HCT116 (cell line): ENCODE results near the gene NEURL1. TPM values are rescaled to one million over a fixed set of nuclear protein-coding genes. Genes with fewer than 3 reads are reported as not detected.

Source experiments
- ATAC-seq: fragments of 200-7000 bp; cut with Tn5 transposase; 2 replicates; pipeline ENCODE4 v1.9.1; 2020; ENCODE audit warnings: mild to moderate bottlenecking, moderate library complexity
- BruUV-seq: library from RNA; stranded (reverse); fragments of 400-500 nt; replicated peaks from 2 replicates; lab custom pipeline; 2021; lab: Mats Ljungman, UMichigan
- CTCF ChIA-PET: fragments of 300-600 bp; sonication (Branson Sonifier 250); formaldehyde crosslinking; loops from one replicate; lab custom pipeline; 2021; ENCODE audit warnings: antibody characterized with exemption; lab: Charles Lee
- POLR2A ChIA-PET: fragments of 300-600, 350-600 bp; sonication (Branson Sonifier 250); formaldehyde crosslinking; loops from one replicate; lab custom pipeline; 2021; ENCODE audit warnings: antibody characterized with exemption; lab: Charles Lee
- RAD21 ChIA-PET, 2 experiments: fragments of 300-600 bp; sonication (Branson Sonifier 250); formaldehyde crosslinking; loops; one replicate each; lab custom pipeline; 2023; ENCODE audit warnings: low total read pairs in 2 of 2; ENCODE audit not compliant: uncharacterized antibody in 2 of 2, unreplicated experiment in 2 of 2, low non-redundant PET in 1 of 2; lab: Charles Lee
- DNase-seq: peaks from one replicate; pipeline ENCODE4 v3.0.0-alpha.2; 2010; ENCODE audit warnings: low read depth, low spot score
- H2AFZ ChIP-seq: fragments of 200-600 bp; shearing (Covaris generic), sonication (generic); 2 replicates; pipeline ENCODE4 v1.6.1; 2017; ENCODE audit warnings: low read depth, mixed run types, mixed read lengths, antibody characterized with exemption, low read length; ENCODE audit not compliant: poor library complexity, severe bottlenecking
- H3K27ac ChIP-seq: 2 replicates; pipeline ENCODE4 v1.5.1; 2012; ENCODE audit warnings: low read depth, low read length
- H3K27me3 ChIP-seq: fragments of 200-600 bp; sonication (generic); 2 replicates; pipeline ENCODE4 v1.6.1; 2016; ENCODE audit warnings: mixed run types, low read length, mixed read lengths; ENCODE audit not compliant: insufficient read depth
- H3K36me3 ChIP-seq, 2 experiments: fragments of 200-500 bp in 1 of 2; fragments of 200-600 bp in 1 of 2; sonication (Bioruptor generic) in 1 of 2; sonication (generic) in 1 of 2; 2 replicates each; pipeline versions ENCODE4 v1.5.1 to v1.6.1; 2014 to 2016; ENCODE audit warnings: low read length in 2 of 2, inconsistent platforms in 1 of 2, mixed read lengths in 1 of 2, mixed run types in 1 of 2; ENCODE audit not compliant: insufficient read depth in 2 of 2, control insufficient read depth in 1 of 2
- H3K4me1 ChIP-seq, 2 experiments: fragments of 200-600 bp in 1 of 2; sonication (generic) in 1 of 2; 2 replicates each; pipeline versions ENCODE4 v1.5.1 to v1.6.1; 2012 to 2017; ENCODE audit warnings: low read length in 2 of 2, inconsistent platforms in 1 of 2, mild to moderate bottlenecking in 1 of 2, mixed read lengths in 1 of 2, mixed run types in 1 of 2, moderate library complexity in 1 of 2; ENCODE audit not compliant: insufficient read depth in 2 of 2, control insufficient read depth in 1 of 2
- H3K4me2 ChIP-seq: fragments of 200-600 bp; sonication (generic); 2 replicates; pipeline ENCODE4 v1.6.1; 2017; ENCODE audit warnings: mixed run types, low read length, mixed read lengths
- H3K4me3 ChIP-seq, 2 experiments: fragments of 200-600 bp in 1 of 2; sonication (generic) in 1 of 2; replicated peaks in 1 of 2; 2 replicates each; pipeline ENCODE4 v1.5.1; 2011 to 2016; ENCODE audit warnings: low read length in 2 of 2, control low read depth in 1 of 2, low read depth in 1 of 2, mild to moderate bottlenecking in 1 of 2, mixed read lengths in 1 of 2, mixed run types in 1 of 2
- H3K79me2 ChIP-seq: fragments of 200-600 bp; sonication (generic); 2 replicates; pipeline ENCODE4 v1.6.1; 2017; ENCODE audit warnings: mild to moderate bottlenecking, mixed run types, low read length, moderate library complexity, mixed read lengths; ENCODE audit not compliant: insufficient read depth
- H3K9ac ChIP-seq: fragments of 200-600 bp; sonication (generic); 2 replicates; pipeline ENCODE4 v1.6.1; 2016; ENCODE audit warnings: low read length, mixed read lengths
- H3K9me2 ChIP-seq: fragments of 200-600 bp; sonication (generic), shearing (Covaris generic); 2 replicates; pipeline ENCODE4 v1.6.1; 2017; ENCODE audit warnings: mixed run types, mild to moderate bottlenecking, moderate library complexity; ENCODE audit not compliant: insufficient read depth
- H3K9me3 ChIP-seq, 2 experiments: fragments of 200-500 bp in 1 of 2; fragments of 200-600 bp in 1 of 2; sonication (Bioruptor generic) in 1 of 2; sonication (generic) in 1 of 2; 2 replicates each; pipeline ENCODE4 v1.6.1; 2014 to 2017; ENCODE audit warnings: low read length in 2 of 2, mixed read lengths in 2 of 2, inconsistent platforms in 1 of 2, low read depth in 1 of 2, mild to moderate bottlenecking in 1 of 2, mixed run types in 1 of 2, moderate library complexity in 1 of 2; ENCODE audit not compliant: control insufficient read depth in 1 of 2, insufficient read depth in 1 of 2
- H4K20me1 ChIP-seq: fragments of 200-600 bp; sonication (generic), shearing (Covaris generic); 2 replicates; pipeline ENCODE4 v1.6.1; 2017; ENCODE audit warnings: mixed run types, mild to moderate bottlenecking, moderate library complexity; ENCODE audit not compliant: insufficient read depth
- ATF3 ChIP-seq: IDR thresholded peaks from 2 replicates; pipeline ENCODE4 v1.6.1; 2012
- CBX3 ChIP-seq: IDR thresholded peaks from 2 replicates; pipeline ENCODE4 v1.6.1; 2012; ENCODE audit warnings: low read depth
- CEBPB ChIP-seq: IDR thresholded peaks from 2 replicates; pipeline ENCODE4 v1.6.1; 2012; ENCODE audit warnings: low read depth
- EZH2 ChIP-seq: fragments of 200-600 bp; sonication (generic); IDR thresholded peaks from 2 replicates; pipeline ENCODE4 v1.6.1; 2017; ENCODE audit warnings: antibody characterized with exemption, mixed run types
- FOSL1 ChIP-seq: IDR thresholded peaks from 2 replicates; pipeline ENCODE4 v1.6.1; 2012; ENCODE audit warnings: low read depth
- POLR2AphosphoS5 ChIP-seq: IDR thresholded peaks from 2 replicates; pipeline ENCODE4 v1.6.1; 2011; ENCODE audit warnings: mild to moderate bottlenecking, low read depth, low read length, moderate library complexity
- RAD21 ChIP-seq: IDR thresholded peaks from 2 replicates; pipeline ENCODE4 v1.6.1; 2012; ENCODE audit warnings: low read depth, mild to moderate bottlenecking
- REST ChIP-seq: IDR thresholded peaks from 2 replicates; pipeline ENCODE4 v1.6.1; 2012; ENCODE audit warnings: low read depth
- SIN3A ChIP-seq: IDR thresholded peaks from 2 replicates; pipeline ENCODE4 v1.6.1; 2012; ENCODE audit warnings: low read depth
- SP1 ChIP-seq: IDR thresholded peaks from 2 replicates; pipeline ENCODE4 v1.6.1; 2012; ENCODE audit warnings: low read depth
- TCF7L2 ChIP-seq: IDR thresholded peaks from 2 replicates; pipeline ENCODE4 v1.7.0; 2011; ENCODE audit warnings: borderline replicate concordance, inconsistent platforms; ENCODE audit not compliant: insufficient read depth, insufficient read length; ENCODE audit errors: extremely low read depth
- YY1 ChIP-seq: IDR thresholded peaks from 2 replicates; pipeline ENCODE4 v1.6.1; 2011; ENCODE audit warnings: low read length, low read depth, moderate library complexity, mild to moderate bottlenecking; ENCODE audit not compliant: insufficient replicate concordance; ENCODE audit errors: extremely low read depth
- ZNF274 ChIP-seq: fragments of 200-500 bp; sonication (Bioruptor generic); IDR thresholded peaks from 2 replicates; pipeline ENCODE4 v1.6.1; 2014; ENCODE audit warnings: mild to moderate bottlenecking, low read depth, low read length, inconsistent platforms
- intact Hi-C: fragments of 100-400 bp; cut with micrococcal nuclease; formaldehyde crosslinking; loops from 2 replicates; pipeline ENCODE4 v1.10.0; 2022
- total RNA-seq: library from RNA; stranded (reverse); gene quantifications from one replicate; pipeline ENCODE4 v1.2.1, GENCODE V29; 2021; ENCODE audit not compliant: unreplicated experiment

NEURL1 gene
- total RNA-seq, 1 experiment from 2014 or later, result 1.4 TPM

- TF ChIP-seq EZH2, result no peak
- no peak for TF ChIP-seq CEBPB
- no peak for TF ChIP-seq SIN3A
- TF ChIP-seq FOSL1, result no peak
- TF ChIP-seq CBX3, result no peak
- Histone ChIP-seq H3K27me3 (no peaks in the 10 kb centered on the region), H3K9me3 (no peaks in the 10 kb centered on the region), H3K27ac (no peak overlapping the region), H3K9me2 (no peaks in the 10 kb centered on the region), H4K20me1 (no peaks in the 10 kb centered on the region), H3K79me2 (no peaks in the 10 kb centered on the region), H3K36me3 (no peaks in the 10 kb centered on the region), H3K4me1 (no peaks in the 10 kb centered on the region), H2AFZ (no peak overlapping the region), H3K9ac (no peak overlapping the region), H3K4me2 (no peak overlapping the region), H3K4me3 (no peak overlapping the region)
- no peak for DNase-seq
- ChIA-PET RAD21 (interaction anchor here in 1 of 2 experiments (1.0 kb wide), 1 partner anchor 96 kb away, joined by 4 read pairs; no protein-coding TSS in a partner anchor), CTCF (interaction anchor here (1.1 to 2.1 kb wide), 2 partner anchors 47 to 97 kb away, joined by 4 read pairs; no protein-coding TSS in a partner anchor), POLR2A (no interaction called here)
- no TSS peak for BruUV-seq
- ATAC-seq, result no peak
- intact Hi-C loops, result no loop called here
Observed at GRCh38 chr10:103590060-103590459, 96.6 kb downstream of the NEURL1 start.

- H3K9me2 ChIP-seq, result no peaks in the 10 kb centered on the region
- H3K4me1 ChIP-seq, result no peaks in the 10 kb centered on the region
- TF ChIP-seq YY1 (no peak), SIN3A (no peak), SP1 (no peak), CEBPB (no peak), TCF7L2 (no peak), POLR2AphosphoS5 (no peak), EZH2 (no peak), REST (no peak), ATF3 (no peak), RAD21 (no peak), ZNF274 (no peak)
- no peak for DNase-seq
- intact Hi-C loops, result no loop called here
- no TSS peak for BruUV-seq
- RAD21 ChIA-PET, result no interaction called here
- CTCF ChIA-PET, result interaction anchor here (1.2 kb wide), 1 partner anchor 105 kb away, joined by 4 read pairs; no protein-coding TSS in a partner anchor
- no peaks in the 10 kb centered on the region for H3K27me3 ChIP-seq
- no peaks in the 10 kb centered on the region for H4K20me1 ChIP-seq
- no peak overlapping the region for H3K4me3 ChIP-seq
- H2AFZ ChIP-seq, result no peak overlapping the region
- H3K79me2 ChIP-seq, result no peaks in the 10 kb centered on the region
- H3K9me3 ChIP-seq, result no peaks in the 10 kb centered on the region
- POLR2A ChIA-PET, result no interaction called here
- no peak for ATAC-seq
- H3K27ac ChIP-seq, result no peak overlapping the region
- no peak overlapping the region for H3K9ac ChIP-seq
- H3K4me2 ChIP-seq, result no peak overlapping the region
- H3K36me3 ChIP-seq, result no peaks in the 10 kb centered on the region
Observed at GRCh38 chr10:103590744-103591291, 97.3 kb downstream of the NEURL1 start.
